Activated naive CD8-positive, alpha-beta T cell treated with anti-CD3 and anti-CD28 coated beads, Interleukin-2, amount 50 U/mL, for 24 hours (primary cell): ENCODE measurements around the gene CPD.
A peak's percentile ranks its signal among the peaks of the same experiment; 100 is the strongest.
"Not testable (repeated sequence)": the region's sequence is repeated elsewhere in the genome, so short reads cannot be mapped to it uniquely, and the experiment has no call there.

ENCODE experiments used
- ATAC-seq: fragments of 150-1000 bp; cut with Tn5 transposase; one replicate; pipeline ENCODE4 v1.10.0; 2021
- DNase-seq: peaks from one replicate; pipeline ENCODE4 v3.0.0; 2021
- H3K27ac Mint-ChIP-seq: one replicate; pipeline ENCODE4 v1.8.0; 2021; ENCODE audit warnings: mild to moderate bottlenecking, mixed read lengths
- H3K27me3 Mint-ChIP-seq: one replicate; pipeline ENCODE4 v1.8.0; 2021; ENCODE audit warnings: mixed read lengths
- H3K36me3 Mint-ChIP-seq: one replicate; pipeline ENCODE4 v1.8.0; 2021; ENCODE audit warnings: low read depth, mixed read lengths
- H3K4me1 Mint-ChIP-seq: one replicate; pipeline ENCODE4 v1.8.0; 2021; ENCODE audit warnings: mixed read lengths
- H3K4me3 Mint-ChIP-seq: one replicate; pipeline ENCODE4 v1.8.0; 2021; ENCODE audit warnings: mild to moderate bottlenecking, moderate library complexity, mixed read lengths
- H3K9me3 Mint-ChIP-seq: one replicate; pipeline ENCODE4 v1.8.0; 2021; ENCODE audit warnings: mixed read lengths

The CPD gene

DNA sequence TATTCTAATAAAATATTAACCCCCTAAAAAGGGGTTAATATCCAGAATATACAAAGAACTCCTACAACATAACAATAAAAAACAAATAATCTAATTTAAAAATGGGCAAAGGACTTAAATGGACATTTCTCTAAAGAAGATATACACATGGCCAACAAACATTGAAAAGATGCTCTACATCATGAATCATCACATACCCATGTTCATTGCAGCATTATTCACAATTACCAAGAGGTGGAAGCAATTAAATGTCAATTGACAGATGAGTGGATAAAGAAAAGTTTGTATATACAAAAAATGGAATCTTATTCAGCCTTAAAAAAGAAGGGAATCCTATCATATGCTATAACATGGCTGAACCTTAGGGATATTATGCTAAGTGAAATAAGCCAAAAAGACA is 36.8 kb downstream of the CPD start:
- Mint-ChIP-seq H3K27ac (no peak overlapping the region), H3K27me3 (no peaks in the 10 kb centered on the region), H3K9me3 (peaks cover 4% of the 10 kb centered on the region), H3K36me3 (peaks cover 27% of the 10 kb centered on the region), H3K4me1 (peaks cover 49% of the 10 kb centered on the region), H3K4me3 (no peak overlapping the region)
- no peak for ATAC-seq
- no peak for DNase-seq

DNA sequence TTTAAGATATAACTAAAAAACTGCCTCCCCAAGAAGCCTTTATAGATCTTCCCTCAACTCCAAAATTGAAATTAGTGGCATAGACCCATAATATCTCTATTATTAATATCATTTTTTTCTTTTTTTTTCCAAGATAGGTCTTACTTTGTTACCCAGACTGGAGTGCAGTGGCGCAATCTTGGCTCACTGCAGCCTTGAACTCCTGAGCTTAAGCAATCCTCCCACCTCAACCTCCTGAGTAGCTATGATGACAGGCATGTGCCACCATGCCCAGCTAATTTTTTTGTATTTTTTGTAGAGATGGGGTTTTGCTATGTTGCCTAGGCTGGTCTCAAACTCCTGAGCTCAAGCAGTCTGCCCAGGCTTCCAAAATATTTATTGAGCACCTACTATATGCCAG is 39.3 kb downstream of the CPD start:
- H3K9me3 Mint-ChIP-seq, DNase-seq, H3K27ac Mint-ChIP-seq, H3K4me3 Mint-ChIP-seq, ATAC-seq, H3K27me3 Mint-ChIP-seq: not testable (repeated sequence)
- H3K4me1 Mint-ChIP-seq: peaks cover 29% of the 10 kb centered on the region
- peaks cover 35% of the 10 kb centered on the region for H3K36me3 Mint-ChIP-seq

- H3K27me3 Mint-ChIP-seq: no peaks in the 10 kb centered on the region
- ATAC-seq: no peak
- H3K36me3 Mint-ChIP-seq: peaks cover 29% of the 10 kb centered on the region
These were observed 42.9 kb downstream of the CPD start for GRCh38 chr17:30421592-30421991.

DNA sequence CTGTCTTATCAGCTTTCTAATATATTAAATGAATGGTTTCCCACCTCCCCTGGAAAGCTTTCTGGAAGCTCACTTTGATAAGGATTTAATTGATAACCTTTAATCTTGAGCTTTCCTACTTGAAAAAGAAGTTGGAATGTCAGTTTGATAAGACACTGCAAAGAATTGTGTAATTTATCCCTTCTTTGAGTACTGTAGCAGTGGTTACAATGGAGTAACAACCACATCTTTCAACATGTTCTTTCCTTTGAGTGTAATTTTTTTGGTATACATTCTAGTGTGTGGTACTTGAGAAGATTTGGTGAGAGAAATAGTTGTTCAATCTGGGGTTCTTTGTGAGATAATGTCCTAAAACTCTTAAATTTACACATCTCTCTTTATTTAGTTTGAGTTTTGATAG is 43.4 kb downstream of the CPD start:
- no peak overlapping the region for H3K4me3 Mint-ChIP-seq
- peaks cover 31% of the 10 kb centered on the region for H3K36me3 Mint-ChIP-seq
- H3K4me1 Mint-ChIP-seq: no peaks in the 10 kb centered on the region
- DNase-seq (no peak), ATAC-seq (no peak)
- no peaks in the 10 kb centered on the region for H3K9me3 Mint-ChIP-seq
- H3K27ac Mint-ChIP-seq: no peak overlapping the region
- H3K27me3 Mint-ChIP-seq: no peaks in the 10 kb centered on the region

More at GRCh38 chr17:30421592-30421991, 42.9 kb downstream of the CPD start:
- Mint-ChIP-seq H3K4me3 (no peak overlapping the region), H3K27ac (no peak overlapping the region), H3K9me3 (no peaks in the 10 kb centered on the region), H3K4me1 (no peaks in the 10 kb centered on the region)
- no peak for DNase-seq

GRCh38 chr17:30424471-30424870 is 45.7 kb downstream of the CPD start:
- ATAC-seq (no peak), DNase-seq (no peak)
- Mint-ChIP-seq H3K27ac (no peak overlapping the region), H3K9me3 (no peaks in the 10 kb centered on the region), H3K27me3 (no peaks in the 10 kb centered on the region), H3K36me3 (peaks cover 41% of the 10 kb centered on the region), H3K4me3 (no peak overlapping the region), H3K4me1 (no peaks in the 10 kb centered on the region)

- DNase-seq (no peak), ATAC-seq (no peak)
- no peaks in the 10 kb centered on the region for H3K27me3 Mint-ChIP-seq
- H3K36me3 Mint-ChIP-seq: peaks cover 41% of the 10 kb centered on the region
- H3K4me3 Mint-ChIP-seq: no peak overlapping the region
- no peaks in the 10 kb centered on the region for H3K9me3 Mint-ChIP-seq
- no peaks in the 10 kb centered on the region for H3K4me1 Mint-ChIP-seq
- no peak overlapping the region for H3K27ac Mint-ChIP-seq
These were observed 47.6 kb downstream of the CPD start for GRCh38 chr17:30426292-30426691.

DNA sequence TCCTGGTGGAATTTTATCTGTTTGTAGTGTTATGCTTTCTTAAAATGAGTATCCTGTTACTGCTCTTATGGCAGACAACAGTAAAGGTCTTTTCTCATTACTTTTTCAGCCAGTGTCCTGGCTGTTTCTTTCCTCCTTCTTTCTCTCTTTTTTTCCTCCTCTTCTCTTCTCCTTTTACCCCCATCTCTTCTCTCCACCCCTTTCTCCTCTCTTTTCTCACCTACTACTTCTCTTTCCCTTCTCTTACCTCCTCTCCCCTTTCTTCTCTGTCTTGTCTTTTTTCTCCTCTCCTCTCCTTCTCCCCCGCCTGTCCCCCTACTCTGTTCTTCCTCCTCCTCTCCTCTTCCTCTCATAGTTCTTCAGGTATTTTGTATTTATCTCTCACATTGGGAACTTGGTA is 48.9 kb downstream of the CPD start:
- H3K4me1 Mint-ChIP-seq: no peaks in the 10 kb centered on the region
- ATAC-seq (no peak), DNase-seq (no peak)
- H3K36me3 Mint-ChIP-seq: peaks cover 41% of the 10 kb centered on the region
- no peaks in the 10 kb centered on the region for H3K9me3 Mint-ChIP-seq
- H3K4me3 Mint-ChIP-seq: no peak overlapping the region
- peak overlapping the region; percentile 52 for H3K27ac Mint-ChIP-seq
- no peaks in the 10 kb centered on the region for H3K27me3 Mint-ChIP-seq

GRCh38 chr17:30429155-30429554 is 50.4 kb downstream of the CPD start:
- H3K4me1 Mint-ChIP-seq: no peaks in the 10 kb centered on the region
- DNase-seq (no peak), ATAC-seq (no peak)
- H3K9me3 Mint-ChIP-seq: no peaks in the 10 kb centered on the region
- H3K27ac Mint-ChIP-seq: no peak overlapping the region
- H3K4me3 Mint-ChIP-seq: no peak overlapping the region
- H3K27me3 Mint-ChIP-seq: no peaks in the 10 kb centered on the region
- peaks cover 46% of the 10 kb centered on the region for H3K36me3 Mint-ChIP-seq

DNA sequence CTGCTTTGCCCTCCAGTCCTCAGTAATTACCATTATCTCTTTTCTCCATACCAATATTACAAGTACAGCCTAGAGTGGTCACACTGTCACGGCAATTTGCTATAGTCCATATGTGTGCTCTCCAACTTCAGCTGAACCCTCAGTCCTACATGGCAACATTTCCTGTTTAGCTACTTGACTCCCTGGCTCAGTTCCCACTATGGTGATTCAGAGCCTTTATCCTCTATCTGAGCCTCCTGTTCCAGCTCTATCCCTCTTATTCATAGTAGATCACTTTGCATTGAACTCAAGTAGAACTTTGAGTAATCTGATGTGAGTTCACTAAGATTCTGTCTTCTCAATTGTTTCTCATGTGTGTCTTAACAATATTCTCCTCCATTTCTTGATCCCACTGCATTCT is 54.8 kb downstream of the CPD start:
- Mint-ChIP-seq H3K4me1 (peaks cover 17% of the 10 kb centered on the region), H3K27me3 (no peaks in the 10 kb centered on the region), H3K27ac (no peak overlapping the region), H3K9me3 (no peaks in the 10 kb centered on the region), H3K36me3 (peaks cover 50% of the 10 kb centered on the region), H3K4me3 (no peak overlapping the region)
- DNase-seq: no peak
- no peak for ATAC-seq

DNA sequence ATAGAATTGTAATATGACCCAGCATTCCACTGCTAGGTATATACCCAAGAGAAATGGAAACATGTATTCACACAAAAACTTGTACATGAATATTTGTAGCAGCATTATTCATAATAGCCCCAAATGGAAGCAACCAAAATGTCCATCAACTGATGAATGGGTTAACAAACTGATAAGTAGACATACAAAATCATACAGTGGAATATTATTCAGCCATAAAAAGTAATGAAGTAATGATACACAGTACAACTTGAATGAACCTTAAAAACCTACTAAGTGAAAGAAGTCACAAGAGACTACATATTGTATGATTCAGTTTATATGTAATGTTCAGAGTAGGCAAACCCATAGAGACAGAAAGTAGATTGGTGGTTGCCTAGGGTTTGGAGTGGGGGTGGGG is 58.0 kb downstream of the CPD start:
- Mint-ChIP-seq H3K36me3 (peaks cover 42% of the 10 kb centered on the region), H3K27me3 (no peaks in the 10 kb centered on the region), H3K9me3 (no peaks in the 10 kb centered on the region), H3K27ac (no peak overlapping the region), H3K4me3 (no peak overlapping the region), H3K4me1 (peaks cover 17% of the 10 kb centered on the region)
- no peak for ATAC-seq
- DNase-seq: no peak

DNA sequence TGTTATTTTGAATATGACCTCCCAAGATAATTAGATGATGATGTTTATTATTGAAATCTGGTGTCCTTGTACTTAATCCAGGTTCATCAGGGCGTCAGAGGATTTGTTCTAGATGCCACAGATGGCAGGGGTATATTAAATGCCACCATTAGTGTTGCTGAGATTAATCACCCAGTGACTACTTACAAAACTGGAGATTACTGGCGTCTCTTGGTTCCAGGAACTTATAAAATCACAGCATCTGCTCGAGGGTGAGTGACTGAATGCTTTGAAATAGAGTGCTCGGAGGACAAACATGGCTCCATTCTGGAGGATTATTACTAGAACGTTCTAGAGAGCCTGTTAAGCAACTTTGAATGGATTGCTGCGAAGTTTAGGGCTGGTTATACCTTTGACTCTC is 65.0 kb downstream of the CPD start:
- Mint-ChIP-seq H3K4me3 (no peak overlapping the region), H3K27me3 (no peaks in the 10 kb centered on the region), H3K27ac (no peak overlapping the region), H3K36me3 (peaks cover 29% of the 10 kb centered on the region), H3K9me3 (no peaks in the 10 kb centered on the region), H3K4me1 (no peaks in the 10 kb centered on the region)
- no peak for DNase-seq
- ATAC-seq: no peak

- H3K27ac Mint-ChIP-seq, H3K4me1 Mint-ChIP-seq, ATAC-seq, H3K27me3 Mint-ChIP-seq, H3K9me3 Mint-ChIP-seq, DNase-seq, H3K4me3 Mint-ChIP-seq: not testable (repeated sequence)
- peaks cover 41% of the 10 kb centered on the region for H3K36me3 Mint-ChIP-seq
These were observed 67.9 kb downstream of the CPD start for GRCh38 chr17:30446640-30447039.

DNA sequence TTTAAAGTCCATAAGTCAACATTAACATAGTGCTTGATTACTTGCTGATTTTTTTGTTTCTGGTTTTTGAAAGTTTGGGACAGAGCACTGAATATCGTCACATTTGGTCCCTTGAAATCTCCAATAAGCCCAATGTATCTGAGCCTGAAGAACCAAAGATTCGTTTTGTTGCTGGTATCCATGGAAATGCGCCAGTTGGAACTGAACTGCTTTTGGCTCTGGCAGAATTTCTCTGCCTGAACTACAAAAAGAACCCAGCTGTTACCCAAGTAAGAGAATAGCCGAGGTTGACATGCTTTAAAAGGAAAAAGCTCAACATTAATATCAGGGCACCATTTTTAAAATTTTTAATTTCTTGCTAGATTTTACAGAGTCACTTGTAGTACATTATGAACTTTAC is 70.8 kb downstream of the CPD start:
- Mint-ChIP-seq H3K4me1 (no peaks in the 10 kb centered on the region), H3K27ac (no peak overlapping the region), H3K27me3 (no peaks in the 10 kb centered on the region), H3K4me3 (no peak overlapping the region), H3K36me3 (peaks cover 44% of the 10 kb centered on the region), H3K9me3 (no peaks in the 10 kb centered on the region)
- ATAC-seq (no peak), DNase-seq (no peak)

GRCh38 chr17:30450125-30451027 is 71.6 kb downstream of the CPD start:
- Mint-ChIP-seq H3K27ac (no peak overlapping the region), H3K36me3 (peaks cover 45% of the 10 kb centered on the region), H3K4me1 (no peaks in the 10 kb centered on the region), H3K27me3 (no peaks in the 10 kb centered on the region), H3K4me3 (no peak overlapping the region), H3K9me3 (no peaks in the 10 kb centered on the region)
- DNase-seq: no peak
- ATAC-seq: no peak

- Mint-ChIP-seq H3K4me1 (no peaks in the 10 kb centered on the region), H3K27ac (no peak overlapping the region), H3K4me3 (no peak overlapping the region), H3K9me3 (no peaks in the 10 kb centered on the region), H3K36me3 (peaks cover 53% of the 10 kb centered on the region), H3K27me3 (no peaks in the 10 kb centered on the region)
- DNase-seq (no peak), ATAC-seq (no peak)
These were observed 75.9 kb downstream of the CPD start for GRCh38 chr17:30454635-30455034.
